Urothelium cell line (cell line): ENCODE data around the gene GALC.

Experiments used
- DNase-seq: peaks from one replicate; pipeline ENCODE4 v3.0.0; 2011; ENCODE audit warnings: low spot score, mixed read lengths
- FAIRE-seq: peaks from 2 replicates; lab custom pipeline; 2011; peaks lifted over from hg19 to GRCh38; lab: Jason Lieb, UNC

The GALC gene

DNA sequence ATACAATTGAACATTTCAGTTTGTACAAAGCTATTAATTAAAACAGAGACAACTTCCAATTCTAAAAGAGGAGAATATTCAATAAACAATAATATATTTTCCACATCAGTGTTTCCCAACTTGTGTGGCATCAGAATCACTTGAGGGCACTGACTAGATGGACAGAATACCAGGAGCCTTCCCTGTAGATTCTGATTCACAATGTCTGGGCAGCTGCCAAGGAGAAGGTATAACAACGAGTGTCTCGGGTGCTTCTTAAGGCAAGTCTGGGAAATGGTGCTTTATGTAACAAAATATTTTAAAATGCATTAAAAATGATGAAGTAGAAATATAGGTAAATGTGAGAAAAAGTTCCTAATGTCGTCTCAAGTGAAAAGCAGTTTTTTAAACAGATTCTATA is 26.2 kb downstream of the GALC start:
- DNase-seq (no peak), FAIRE-seq (no peak)

DNA sequence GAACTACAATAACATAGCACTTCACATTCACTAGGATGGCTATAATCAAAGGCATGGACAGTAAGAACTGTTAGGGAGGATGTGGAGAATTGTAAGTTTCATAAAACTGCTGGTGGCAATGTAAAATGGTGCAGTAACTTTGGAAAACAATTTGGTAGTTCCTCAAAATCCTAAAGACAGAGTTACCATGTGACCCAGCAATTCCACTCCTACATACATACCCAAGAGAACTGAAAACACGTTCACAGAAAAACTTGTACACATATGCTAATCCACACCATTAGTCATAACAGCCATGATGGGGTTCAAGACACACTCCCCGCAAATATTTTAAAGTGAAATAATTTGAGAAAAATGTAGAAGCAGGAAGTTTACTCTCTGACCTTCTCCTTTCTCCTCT is 31.7 kb downstream of the GALC start:
- DNase-seq (no peak), FAIRE-seq (no peak)

DNA sequence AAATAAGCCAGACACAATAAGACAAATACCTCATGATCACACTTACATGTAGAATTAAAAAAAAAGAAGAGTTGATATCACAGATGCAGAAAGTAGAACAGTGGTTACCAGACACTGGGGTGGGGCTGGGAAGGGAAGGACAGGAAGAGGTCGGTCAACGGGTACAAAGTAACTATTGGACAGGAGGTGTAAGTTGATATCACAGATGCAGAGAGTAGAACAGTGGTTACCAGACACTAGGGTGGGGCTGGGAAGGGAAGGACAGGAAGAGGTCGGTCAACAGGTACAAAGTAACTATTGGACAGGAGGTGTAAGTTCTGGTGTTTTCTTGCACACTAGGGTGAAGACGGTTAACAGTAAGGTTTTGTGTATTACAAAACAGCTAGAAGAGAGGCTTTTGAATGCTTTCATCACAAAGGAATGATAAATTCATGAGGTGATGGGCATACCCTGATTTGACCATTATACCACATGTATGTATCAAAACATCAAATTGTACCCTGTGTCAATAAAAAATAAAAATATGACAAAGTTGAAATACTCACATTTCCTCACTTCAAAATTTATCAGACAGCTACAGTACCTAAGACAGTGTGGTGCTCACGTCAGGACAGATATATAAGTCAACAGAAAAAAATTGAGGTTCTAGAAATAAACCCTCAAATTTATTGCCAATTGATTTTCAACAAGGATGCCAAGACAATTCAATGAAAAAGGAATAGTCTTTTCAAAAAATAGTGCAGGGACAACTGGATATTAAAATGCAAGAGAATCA is 32.8 kb downstream of the GALC start:
- FAIRE-seq (no peak), DNase-seq (no peak)

DNA sequence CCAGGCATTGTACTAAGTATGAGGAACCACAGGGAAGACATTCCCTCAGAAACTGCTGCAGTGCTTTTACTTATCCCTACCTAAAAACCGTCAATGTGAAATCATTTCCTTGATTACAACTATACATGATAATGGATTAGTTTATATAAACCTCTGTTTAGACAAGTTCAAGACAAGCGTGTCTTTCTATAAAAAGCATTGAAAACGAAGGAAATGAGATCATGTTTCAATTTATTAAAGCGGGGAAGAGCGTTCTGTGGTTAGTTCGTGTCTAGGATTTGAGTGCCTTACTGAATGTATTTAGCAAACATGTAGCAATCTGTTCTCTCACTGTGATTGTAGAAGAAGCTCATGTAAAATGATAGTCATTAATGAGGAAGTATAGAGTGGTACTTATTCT is 37.5 kb downstream of the GALC start:
- no peak for DNase-seq
- FAIRE-seq, result no peak

DNA sequence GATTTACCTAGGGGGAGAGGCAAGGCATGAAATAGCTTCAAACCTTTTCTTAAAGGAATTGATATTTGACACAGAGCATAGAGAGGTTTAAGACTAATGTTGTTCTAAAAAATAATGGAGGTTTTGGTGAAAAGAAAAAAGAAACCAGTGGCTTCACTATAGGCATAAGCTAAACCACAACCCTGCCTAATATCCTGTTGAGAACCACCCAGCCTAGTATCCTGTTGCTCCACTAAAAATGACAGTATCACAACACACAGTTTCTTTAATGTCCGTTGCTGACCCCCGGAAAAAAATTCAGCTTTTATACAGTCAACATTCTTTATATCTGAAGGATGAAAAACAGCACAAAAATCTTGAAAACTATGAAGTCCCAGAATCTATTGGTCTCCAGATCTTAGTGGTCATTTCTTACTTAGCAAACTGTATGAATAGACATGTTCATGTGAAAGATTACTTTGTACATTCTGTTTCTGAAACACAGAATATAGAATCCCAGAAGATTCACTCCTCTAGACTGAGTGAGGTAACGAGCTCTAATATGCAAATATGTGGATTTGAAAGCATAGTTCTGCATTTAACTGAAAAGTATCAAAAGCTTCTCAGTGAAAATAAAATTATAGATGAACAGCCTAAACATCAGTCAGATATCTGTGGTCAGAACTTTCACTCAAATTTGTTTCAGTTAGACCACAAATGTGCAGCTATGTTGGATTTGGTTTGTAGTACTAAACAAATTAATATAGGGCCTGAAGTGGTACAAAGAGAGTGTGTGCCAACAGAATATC is 40.5 kb downstream of the GALC start:
- FAIRE-seq (no peak), DNase-seq (no peak)

DNA sequence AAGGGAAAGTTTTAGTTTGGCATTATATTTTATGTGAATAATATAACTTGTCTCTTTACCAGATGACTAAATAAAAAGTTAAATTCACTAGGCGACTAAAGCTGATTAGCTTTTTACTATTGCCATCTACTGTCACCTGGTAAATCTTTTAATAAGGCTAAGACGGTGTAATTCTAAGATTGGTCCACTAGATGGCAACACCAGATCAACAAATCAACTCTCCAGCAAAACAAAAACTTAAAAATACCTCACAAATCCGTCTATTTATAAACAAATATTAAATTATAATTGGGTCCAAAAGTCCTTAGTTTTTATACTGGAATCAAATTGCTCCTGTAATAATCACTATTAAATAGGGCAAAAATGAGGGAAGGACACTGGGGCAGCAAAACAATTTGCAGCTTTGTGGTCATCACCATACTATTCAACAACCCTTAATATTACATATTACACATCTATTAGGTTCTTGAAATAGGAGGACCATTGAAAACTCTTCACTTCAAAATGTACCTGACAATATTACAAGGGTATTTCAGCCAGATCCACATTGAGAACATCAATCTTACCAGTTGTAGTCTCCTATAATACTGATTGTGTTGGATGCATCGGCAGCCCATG is 47.9 kb downstream of the GALC start:
- peak; percentile 14 for DNase-seq
- FAIRE-seq, result no peak

DNA sequence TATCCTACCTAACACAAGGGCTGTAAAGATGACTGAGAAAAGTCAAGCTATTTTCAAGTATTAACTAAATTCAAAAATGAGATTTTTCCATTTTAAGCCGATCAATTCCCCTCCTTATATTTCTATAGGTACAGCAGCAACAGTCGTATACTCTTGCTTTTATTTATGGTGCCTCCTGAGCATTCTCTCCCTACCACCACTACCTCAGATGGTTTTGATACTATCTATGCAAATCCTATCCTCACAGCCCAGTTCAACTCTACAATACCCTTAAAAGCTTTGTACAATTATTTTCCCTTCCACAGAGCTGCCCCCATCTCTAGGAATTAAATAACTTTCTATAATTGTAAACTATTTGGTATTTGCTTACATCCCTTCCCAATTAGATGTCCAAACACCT is 52.1 kb downstream of the GALC start:
- no peak for DNase-seq
- no peak for FAIRE-seq

DNA sequence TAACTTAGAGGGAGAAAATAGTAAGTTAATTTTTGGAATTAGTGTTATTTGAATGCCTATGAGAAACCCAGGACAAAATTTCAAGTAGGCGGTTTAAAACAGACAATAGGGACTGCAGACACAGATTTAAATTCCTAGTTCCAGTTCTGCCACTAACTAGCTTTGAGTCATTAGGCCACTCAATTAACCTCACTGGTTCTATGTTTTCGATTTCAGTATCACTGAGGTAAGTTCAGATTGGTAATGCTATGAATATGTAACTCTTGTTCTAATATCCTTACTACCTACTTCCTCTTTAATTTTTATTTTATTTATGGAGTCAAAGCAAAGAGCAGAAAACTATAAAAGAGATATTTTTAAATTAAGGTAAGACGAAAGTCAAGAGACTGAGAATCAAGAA is 52.6 kb downstream of the GALC start:
- FAIRE-seq (no peak), DNase-seq (no peak)

DNA sequence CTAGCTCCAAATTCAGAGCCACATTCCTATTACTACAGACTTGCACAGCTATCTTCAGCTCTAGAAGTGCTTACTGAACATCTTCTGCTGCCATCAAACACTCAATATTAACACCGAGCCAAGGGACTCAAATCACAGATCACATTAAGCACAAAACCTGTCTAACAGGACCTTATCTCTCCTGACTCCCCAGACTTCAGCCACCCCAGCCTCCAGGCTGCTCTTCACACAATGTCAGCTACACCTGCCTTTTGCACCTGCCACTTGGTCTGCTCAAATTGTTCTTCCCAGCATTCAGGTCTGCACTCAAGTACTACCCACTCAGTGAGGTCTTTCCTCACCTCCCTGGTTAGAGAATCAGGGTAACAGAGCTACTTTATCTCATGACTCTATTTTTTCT is 57.1 kb downstream of the GALC start:
- DNase-seq (no peak), FAIRE-seq (no peak)

DNA sequence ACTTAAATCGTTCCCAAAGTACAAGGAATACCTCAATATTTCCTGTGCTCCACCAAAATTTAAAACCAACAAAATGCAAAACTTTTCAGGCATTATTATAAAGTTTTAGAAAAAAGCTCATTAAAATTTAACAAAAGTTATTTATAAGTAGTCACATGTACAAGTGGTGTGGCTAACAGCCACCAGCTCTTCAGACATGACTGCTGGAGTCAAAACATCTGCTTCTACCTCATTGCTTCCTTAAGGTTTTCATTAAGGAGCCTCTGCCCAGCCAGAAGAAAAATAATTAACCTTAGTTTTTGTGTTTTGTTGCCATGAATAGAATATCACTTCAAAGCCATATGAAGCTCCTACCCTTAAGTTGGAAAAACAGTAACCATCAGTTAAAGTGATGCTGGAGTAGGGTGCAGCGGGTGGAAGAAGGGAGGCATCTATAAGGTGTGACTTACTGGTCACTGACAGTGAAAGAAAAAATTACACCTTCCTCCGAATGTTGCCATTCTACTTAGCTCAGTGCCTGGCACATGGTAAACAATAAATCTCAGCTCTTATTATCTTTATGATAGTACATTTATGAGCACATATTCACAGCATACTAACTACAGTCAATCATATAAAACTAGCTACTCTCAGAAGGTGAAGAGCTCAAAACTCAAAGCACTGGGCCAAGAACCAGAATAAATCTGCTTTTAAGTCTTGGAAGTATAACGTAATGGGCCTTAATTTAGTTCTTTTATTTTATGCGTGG is 57.7 kb downstream of the GALC start:
- FAIRE-seq, result no peak
- no peak for DNase-seq

DNA sequence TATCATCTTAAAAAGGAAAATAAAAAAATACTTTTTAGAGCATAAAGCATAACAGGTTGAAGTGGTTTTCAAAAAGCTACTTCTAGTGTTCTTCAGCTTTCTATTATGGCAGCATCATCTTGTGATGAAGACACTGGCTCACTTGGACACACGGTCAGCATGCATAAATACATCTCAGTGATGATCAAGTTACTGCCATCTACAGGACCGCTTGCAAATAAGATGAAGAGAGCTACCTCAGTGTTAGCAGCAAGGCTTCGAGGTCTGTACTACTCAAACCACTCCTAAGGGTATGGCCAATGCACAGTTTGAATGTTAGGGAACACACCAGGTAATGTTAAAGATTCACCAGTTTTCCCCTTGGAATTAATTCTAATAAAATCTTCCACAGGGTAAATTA is 58.8 kb downstream of the GALC start:
- DNase-seq (peak; percentile 10), FAIRE-seq (no peak)

DNA sequence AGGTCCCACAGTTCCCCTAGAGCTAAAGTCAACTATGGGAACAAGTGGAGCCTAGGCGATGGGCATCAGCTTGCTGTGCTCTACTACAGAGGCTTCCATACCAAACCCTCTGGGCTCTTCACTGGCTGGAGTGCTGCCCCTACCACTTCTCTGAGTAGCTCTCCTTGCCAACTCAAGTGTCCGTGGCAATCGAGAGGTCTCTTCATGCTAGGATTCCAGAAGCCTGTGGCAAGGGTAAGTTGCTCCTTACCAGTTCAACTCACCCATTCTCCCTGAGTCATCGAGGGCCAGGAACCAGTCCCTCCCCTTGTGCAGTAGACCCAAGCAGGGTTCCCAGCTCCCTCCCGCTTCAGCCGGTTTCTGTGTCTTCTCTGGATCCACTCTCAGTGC is 76.1 kb downstream of the GALC start:
- DNase-seq (no peak), FAIRE-seq (no peak)

DNA sequence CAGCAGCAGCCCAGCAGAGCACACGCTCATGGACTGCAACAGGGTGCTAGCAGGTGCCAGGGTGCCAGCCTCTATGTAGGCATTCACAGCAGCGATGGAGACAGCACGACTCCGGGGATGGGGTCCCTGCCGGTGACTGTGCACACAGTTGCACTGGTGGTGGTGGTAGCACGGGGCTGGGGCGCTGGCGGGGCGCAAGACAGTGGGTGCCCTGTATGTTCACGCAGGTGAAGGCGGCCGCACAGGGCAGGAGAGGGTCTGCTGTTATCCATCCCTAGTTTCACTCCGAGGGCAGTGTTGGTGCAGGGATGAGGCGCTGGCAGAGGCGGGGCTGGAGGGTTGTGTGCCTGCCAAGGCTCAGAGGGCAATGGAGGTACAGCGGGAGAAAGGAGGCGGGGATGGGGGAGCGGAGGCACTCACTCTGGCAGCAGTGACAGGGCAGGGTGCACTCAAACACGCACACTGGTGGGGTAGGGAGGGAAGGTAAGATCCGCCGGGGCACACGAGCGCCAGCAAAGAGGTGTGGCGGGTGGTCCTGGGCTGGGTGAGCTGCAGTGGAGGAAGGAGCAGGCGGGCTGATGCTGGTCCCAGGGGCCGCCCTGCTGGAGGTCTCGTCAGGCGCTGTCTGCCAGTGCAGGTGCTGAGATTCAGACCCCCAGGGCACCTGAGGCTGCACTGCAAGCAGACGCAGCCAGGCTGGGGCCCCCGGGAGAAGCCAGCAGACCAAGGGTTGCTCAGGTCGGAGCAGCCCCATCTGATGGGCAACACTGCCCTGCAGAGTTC is 76.7 kb downstream of the GALC start:
- FAIRE-seq (no peak), DNase-seq (no peak)

DNA sequence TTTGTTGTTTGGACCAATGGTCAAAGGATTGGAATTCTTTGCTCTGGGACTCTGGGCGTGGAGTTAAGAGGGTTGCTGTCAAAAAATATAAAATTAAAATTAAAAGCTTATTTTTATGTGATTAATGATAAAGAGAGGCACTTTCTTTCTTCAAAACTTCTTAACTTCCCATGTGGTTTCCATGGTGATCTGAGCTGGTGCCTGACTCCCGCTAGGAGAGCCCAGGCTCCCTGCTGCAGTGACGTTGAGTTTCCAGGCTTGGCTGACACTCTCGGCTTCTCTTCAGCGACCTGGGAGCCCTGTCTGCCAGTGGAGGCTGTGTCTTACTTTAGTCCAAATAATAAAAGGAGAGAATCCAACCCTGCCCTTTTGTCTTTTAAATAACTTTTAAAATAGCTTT is 84.4 kb downstream of the GALC start:
- no peak for FAIRE-seq
- DNase-seq, result no peak

DNA sequence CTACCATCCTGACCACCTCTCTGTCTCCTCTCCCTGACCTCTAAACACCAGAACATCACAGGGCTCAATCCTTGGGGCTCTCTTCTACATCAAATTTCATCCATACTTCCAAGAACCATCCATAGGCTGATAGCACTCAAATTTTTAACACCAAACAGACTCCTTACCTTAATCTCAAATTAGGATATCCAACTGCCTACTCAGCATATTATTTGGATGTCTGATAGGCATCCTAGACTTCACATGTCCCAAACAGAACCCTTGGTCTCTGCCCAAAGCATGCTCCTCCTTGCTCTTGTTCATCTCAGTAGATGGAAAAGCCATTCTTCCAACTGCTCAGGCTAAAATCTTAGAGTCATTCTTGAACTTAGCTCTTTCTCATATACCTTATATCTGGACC is 91.3 kb downstream of the GALC start:
- FAIRE-seq (no peak), DNase-seq (no peak)

DNA sequence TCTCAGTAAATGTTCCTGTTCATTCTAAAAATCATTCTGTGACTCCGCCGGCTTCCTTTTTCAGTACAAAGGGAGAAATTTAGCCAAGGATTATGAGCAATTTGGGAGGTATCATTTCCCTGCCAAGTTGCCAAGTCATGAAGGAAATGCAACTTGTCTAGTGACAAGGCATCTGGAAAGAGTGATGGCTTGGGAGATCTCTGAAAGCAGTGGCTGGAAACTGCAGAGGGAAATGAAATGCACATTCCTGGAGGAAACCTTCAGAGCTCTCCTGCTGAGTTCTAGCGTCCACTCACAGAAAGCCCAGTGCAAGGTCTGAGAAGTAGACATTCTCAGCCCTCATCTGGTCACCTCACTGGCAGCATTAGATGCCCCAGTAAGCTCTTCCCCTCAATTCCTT is 91.7 kb downstream of the GALC start:
- FAIRE-seq (no peak), DNase-seq (no peak)

DNA sequence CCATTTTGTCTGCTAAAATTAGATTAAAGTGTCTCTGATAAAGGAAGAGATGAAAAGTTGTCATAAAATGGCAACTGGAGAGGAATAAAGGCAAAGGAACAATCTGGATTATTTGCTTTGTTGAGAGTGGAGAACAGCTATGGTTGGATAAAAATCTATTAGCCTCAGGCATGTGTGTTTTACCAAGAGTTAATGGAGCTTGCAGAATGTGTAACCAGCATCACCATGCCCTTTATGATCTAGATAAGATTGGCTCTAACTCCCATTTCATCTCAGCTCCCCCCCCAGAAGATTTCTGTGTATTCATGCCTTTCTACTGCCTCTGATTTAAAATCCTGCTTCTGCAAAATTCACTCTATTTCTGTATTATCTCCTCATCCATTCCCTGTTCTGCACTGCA is 93.8 kb downstream of the GALC start:
- FAIRE-seq, result no peak

DNA sequence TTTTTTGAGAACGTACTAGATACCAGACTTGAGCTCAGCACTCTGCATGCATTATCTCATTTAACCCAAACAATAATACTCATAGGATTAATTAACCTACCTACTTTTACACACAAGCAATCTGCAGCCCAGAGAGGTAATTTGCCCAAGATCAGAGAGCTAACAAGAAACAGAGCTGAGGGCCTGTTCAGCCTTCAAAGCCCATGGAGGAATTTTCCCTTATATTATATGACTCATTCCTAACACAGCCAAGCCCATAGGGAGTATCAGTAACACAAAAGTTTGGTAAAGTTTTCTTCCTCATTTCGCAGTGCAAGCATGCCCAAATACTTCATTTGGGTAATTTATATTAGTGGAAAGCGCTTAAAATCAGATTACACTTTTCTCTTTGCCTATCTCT is 94.7 kb downstream of the GALC start:
- DNase-seq (no peak), FAIRE-seq (no peak)

More for the DNA sequence above, 93.8 kb downstream of the GALC start:
- no peak for DNase-seq

DNA sequence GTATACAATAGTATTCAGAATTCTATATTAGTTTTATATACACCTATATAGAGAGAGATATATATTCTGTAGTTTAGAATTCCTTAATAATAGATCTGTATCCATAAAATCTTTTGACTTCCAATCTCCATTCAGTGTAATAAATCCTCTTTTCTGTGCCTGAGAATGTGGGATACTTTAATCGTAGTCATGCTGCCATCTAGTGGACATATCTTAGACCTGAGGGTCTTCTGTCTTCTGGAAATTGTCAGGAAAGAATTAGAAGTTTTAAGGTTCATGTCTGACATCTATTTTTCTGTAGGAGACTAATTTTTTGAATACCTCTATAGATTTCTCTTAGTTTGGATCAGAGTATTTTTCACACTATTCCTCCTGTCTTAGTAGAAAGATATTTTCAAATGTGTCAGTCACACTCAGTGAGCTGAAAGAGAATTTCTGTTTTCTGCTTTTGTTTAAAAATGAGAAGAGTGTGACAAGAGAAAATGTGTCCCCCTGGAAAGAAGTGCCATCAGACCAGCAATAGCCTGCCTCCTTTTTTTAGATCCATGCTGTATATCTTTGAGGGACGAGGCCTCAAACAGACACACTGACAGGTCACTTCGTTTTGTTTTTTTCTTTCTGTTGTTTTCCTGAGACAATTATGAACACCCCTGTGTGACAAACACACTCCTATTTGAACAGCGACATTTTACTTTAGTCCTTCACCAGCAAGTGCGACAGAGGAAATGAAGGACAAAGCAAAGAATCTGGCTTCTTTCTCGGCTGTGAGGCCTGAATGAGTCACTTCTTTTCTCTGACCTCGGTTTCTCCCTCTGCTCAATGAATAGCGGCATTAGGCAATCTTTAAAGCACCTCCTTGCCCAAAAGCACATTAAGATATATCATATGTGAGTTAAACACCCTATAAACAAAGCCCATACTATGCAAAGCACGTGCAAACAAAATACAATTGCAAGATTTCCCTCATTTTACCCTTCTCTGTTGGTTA is 96.3 kb downstream of the GALC start:
- DNase-seq (peak; percentile 44), FAIRE-seq (no peak)
